ENCODE measurements around the gene THEMIS. TPM values are rescaled to one million over a fixed set of nuclear protein-coding genes. Genes with fewer than 3 reads are reported as not detected.

The THEMIS gene
- total RNA-seq, 2 experiments from 2014 or later, result 79.5 to 80.1 TPM

GRCh38 chr6:127845242-127845641 is 55.6 kb downstream of the THEMIS start:
- intact Hi-C loops (cut with micrococcal nuclease), result no loop called here
- CTCF ChIA-PET, result interaction anchor here (1.0 to 3.7 kb wide), 5 partner anchors 9 to 23 kb away, joined by 3 to 29 read pairs (median 8); no protein-coding TSS in a partner anchor
- Mint-ChIP-seq H3K4me1 (ENCODE audit: low read depth) (peaks cover 64% of the 10 kb centered on the region), H3K27me3 (no peaks in the 10 kb centered on the region), H3K4me3 (no peak overlapping the region), H3K27ac (no peak overlapping the region), H3K9me3 (peaks cover 18% of the 10 kb centered on the region), H3K36me3 (ENCODE audit: low read depth) (peaks cover 77% of the 10 kb centered on the region)
- POLR2A ChIA-PET, result interaction anchor here (1.3 kb wide), 1 partner anchor 10 kb away, joined by 5 read pairs; no protein-coding TSS in a partner anchor
- ATAC-seq, result no peak
- DNase-seq, result no peak
- TF ChIP-seq CTCF (IDR thresholded peaks at IDR 0.05), result no peak

DNA sequence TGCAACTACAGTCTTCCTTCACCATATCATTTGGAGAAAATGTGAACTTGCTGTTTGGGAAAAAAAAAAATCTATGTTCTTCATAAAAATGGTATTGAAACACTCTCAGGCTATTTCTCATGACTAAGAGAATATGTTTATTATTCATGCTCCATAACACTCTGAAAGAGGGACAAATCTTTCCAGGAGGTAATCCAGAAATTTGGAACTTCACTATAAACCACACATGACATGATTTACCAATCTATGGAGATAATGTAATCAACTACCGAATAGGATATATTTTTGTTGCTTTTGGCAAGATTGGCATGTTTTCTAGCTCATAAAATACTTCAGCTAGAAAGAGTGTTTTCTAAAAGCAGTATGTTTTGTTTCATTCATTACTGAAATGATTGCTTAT is 56.3 kb downstream of the THEMIS start:
- ChIA-PET CTCF (interaction anchor here (2.8 to 3.7 kb wide), 2 partner anchors 11 to 14 kb away, joined by 11 to 29 read pairs; no protein-coding TSS in a partner anchor), POLR2A (no interaction called here)
- H3K27me3 Mint-ChIP-seq, result no peaks in the 10 kb centered on the region
- peaks cover 12% of the 10 kb centered on the region for H3K9me3 Mint-ChIP-seq
- intact Hi-C loops (cut with micrococcal nuclease), result no loop called here
- no peak for DNase-seq
- H3K36me3 Mint-ChIP-seq (ENCODE audit: low read depth), result peaks cover 75% of the 10 kb centered on the region
- H3K27ac Mint-ChIP-seq, result no peak overlapping the region
- ATAC-seq, result no peak
- H3K4me1 Mint-ChIP-seq (ENCODE audit: low read depth), result peaks cover 62% of the 10 kb centered on the region
- no peak overlapping the region for H3K4me3 Mint-ChIP-seq
- TF ChIP-seq CTCF (IDR thresholded peaks at IDR 0.05), result no peak

GRCh38 chr6:127843582-127843981 is 57.3 kb downstream of the THEMIS start:
- Mint-ChIP-seq H3K27me3 (no peaks in the 10 kb centered on the region), H3K27ac (peak overlapping the region; percentile 16), H3K36me3 (ENCODE audit: low read depth) (peaks cover 69% of the 10 kb centered on the region), H3K4me3 (no peak overlapping the region), H3K9me3 (peaks cover 6% of the 10 kb centered on the region), H3K4me1 (ENCODE audit: low read depth) (peaks cover 66% of the 10 kb centered on the region)
- no peak for DNase-seq
- TF ChIP-seq CTCF (IDR thresholded peaks at IDR 0.05), result no peak
- ATAC-seq, result peak; percentile 34
- ChIA-PET CTCF (no interaction called here), POLR2A (no interaction called here)
- intact Hi-C loops (cut with micrococcal nuclease), result no loop called here

GRCh38 chr6:127842562-127842961 is 58.3 kb downstream of the THEMIS start:
- ChIA-PET POLR2A (interaction anchor here (0.7 to 1.2 kb wide), 3 partner anchors 24 to 30 kb away, joined by 3 to 4 read pairs (median 3); no protein-coding TSS in a partner anchor), CTCF (interaction anchor here (1.0 to 2.0 kb wide), 5 partner anchors 12 to 51 kb away, joined by 3 to 6 read pairs (median 3); no protein-coding TSS in a partner anchor)
- no peak for ATAC-seq
- TF ChIP-seq CTCF (IDR thresholded peaks at IDR 0.05), result no peak
- Mint-ChIP-seq H3K9me3 (peaks cover 4% of the 10 kb centered on the region), H3K27ac (no peak overlapping the region), H3K36me3 (ENCODE audit: low read depth) (peaks cover 61% of the 10 kb centered on the region), H3K4me1 (ENCODE audit: low read depth) (peaks cover 63% of the 10 kb centered on the region), H3K27me3 (no peaks in the 10 kb centered on the region), H3K4me3 (no peak overlapping the region)
- no peak for DNase-seq
- intact Hi-C loops (cut with micrococcal nuclease), result no loop called here

DNA sequence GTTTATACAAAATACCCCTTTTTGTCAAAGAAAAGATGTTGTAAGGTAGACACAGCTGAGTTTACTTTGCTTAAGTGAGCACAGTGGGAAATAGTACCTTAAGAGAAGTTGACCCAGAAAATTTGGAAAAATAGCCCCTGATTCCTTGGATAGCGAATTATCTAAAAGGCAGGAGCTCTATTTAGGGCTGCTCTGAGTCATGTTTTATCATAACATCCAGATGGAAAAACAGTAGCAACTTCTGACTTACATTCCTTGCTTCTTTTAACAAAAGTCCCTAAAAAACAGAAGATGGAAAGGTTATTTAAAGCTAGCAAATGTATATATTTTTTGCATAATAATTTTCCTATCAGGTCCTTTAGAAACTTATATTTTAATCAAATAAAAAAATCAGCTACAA is 59.0 kb downstream of the THEMIS start:
- H3K27ac Mint-ChIP-seq, result no peak overlapping the region
- peaks cover 4% of the 10 kb centered on the region for H3K9me3 Mint-ChIP-seq
- TF ChIP-seq CTCF (IDR thresholded peaks at IDR 0.05), result no peak
- no peak for ATAC-seq
- ChIA-PET POLR2A (interaction anchor here (0.8 kb wide), 1 partner anchor 27 kb away, joined by 4 read pairs; no protein-coding TSS in a partner anchor), CTCF (interaction anchor here (1.0 to 2.0 kb wide), 5 partner anchors 11 to 50 kb away, joined by 3 to 6 read pairs (median 3); no protein-coding TSS in a partner anchor)
- no peak for DNase-seq
- no peaks in the 10 kb centered on the region for H3K27me3 Mint-ChIP-seq
- intact Hi-C loops (cut with micrococcal nuclease), result no loop called here
- peaks cover 56% of the 10 kb centered on the region for H3K36me3 Mint-ChIP-seq (ENCODE audit: low read depth)
- no peak overlapping the region for H3K4me3 Mint-ChIP-seq
- H3K4me1 Mint-ChIP-seq (ENCODE audit: low read depth), result peaks cover 59% of the 10 kb centered on the region
